Measurements from ENCODE around the gene MAPKAP1.

GRCh38 chr9:125466411-125466810 is 240.6 kb downstream of the MAPKAP1 start:
- no peak for TF ChIP-seq POLR2AphosphoS5 (IDR thresholded peaks at IDR 0.05; ENCODE audit: borderline replicate concordance, low read depth, low read length)
- no peak for TF ChIP-seq EZH2 (IDR thresholded peaks at IDR 0.05)
